Ureter (tissue), 1 donor: ENCODE data around the gene BAIAP2L2. TPM values are rescaled to one million over a fixed set of nuclear protein-coding genes. Genes with fewer than 3 reads are reported as not detected.
"Not testable (repeated sequence)": the region's sequence is repeated elsewhere in the genome, so short reads cannot be mapped to it uniquely, and the experiment has no call there.

Experiments
- DNase-seq: peaks from one replicate; pipeline ENCODE4 v3.0.0-alpha.2; 2020; ENCODE audit warnings: low spot score
- total RNA-seq: library from RNA; stranded (reverse); gene quantifications from one replicate; pipeline ENCODE4 v1.2.4, GENCODE V29; 2023
- donor health status: DM: yes; HTN: yes; CAD: no.

BAIAP2L2 gene
- total RNA-seq, 1 donor from 2014 or later, result 1.4 TPM

GRCh38 chr22:38127869-38128268, 17.4 kb upstream of the BAIAP2L2 start:
- DNase-seq, result no peak

- DNase-seq, result no peak
Measured at GRCh38 chr22:38126928-38127668, 16.6 kb upstream of the BAIAP2L2 start.

- no peak for DNase-seq
Measured at GRCh38 chr22:38125751-38126201, 15.3 kb upstream of the BAIAP2L2 start.

- DNase-seq, result no peak
Measured at GRCh38 chr22:38125038-38125610, 14.6 kb upstream of the BAIAP2L2 start.

GRCh38 chr22:38124236-38124974, 13.9 kb upstream of the BAIAP2L2 start:
- DNase-seq, result peak; percentile 78

GRCh38 chr22:38122616-38123015, 12.1 kb upstream of the BAIAP2L2 start:
- DNase-seq, result no peak

- no peak for DNase-seq
Measured at GRCh38 chr22:38120359-38121110, 10.1 kb upstream of the BAIAP2L2 start.

GRCh38 chr22:38118747-38119146, 8.3 kb upstream of the BAIAP2L2 start:
- DNase-seq, result not testable (repeated sequence)

- no peak for DNase-seq
Measured at GRCh38 chr22:38118182-38118581, 7.7 kb upstream of the BAIAP2L2 start.

- DNase-seq, result not testable (repeated sequence)
Measured at GRCh38 chr22:38117556-38117955, 7.1 kb upstream of the BAIAP2L2 start.

GRCh38 chr22:38115423-38116205, 5.1 kb upstream of the BAIAP2L2 start:
- no peak for DNase-seq

GRCh38 chr22:38114484-38115398, 4.3 kb upstream of the BAIAP2L2 start:
- peak; percentile 89 for DNase-seq

GRCh38 chr22:38112381-38112780, 1.9 kb upstream of the BAIAP2L2 start:
- no peak for DNase-seq

GRCh38 chr22:38111925-38112355, 1.5 kb upstream of the BAIAP2L2 start:
- no peak for DNase-seq

GRCh38 chr22:38110863-38111852, 674 bp upstream of the BAIAP2L2 start:
- no peak for DNase-seq

GRCh38 chr22:38109371-38110001, 998 bp downstream of the BAIAP2L2 start:
- no peak for DNase-seq

GRCh38 chr22:38108561-38109319, 1.7 kb downstream of the BAIAP2L2 start:
- no peak for DNase-seq
